HK-2 (cell line): ENCODE data around the gene PPM1K.

Source experiments
- DNase-seq: peaks from one replicate; pipeline ENCODE4 v3.0.0-alpha.2; 2018; ENCODE audit not compliant: unreplicated experiment

The PPM1K gene

DNA sequence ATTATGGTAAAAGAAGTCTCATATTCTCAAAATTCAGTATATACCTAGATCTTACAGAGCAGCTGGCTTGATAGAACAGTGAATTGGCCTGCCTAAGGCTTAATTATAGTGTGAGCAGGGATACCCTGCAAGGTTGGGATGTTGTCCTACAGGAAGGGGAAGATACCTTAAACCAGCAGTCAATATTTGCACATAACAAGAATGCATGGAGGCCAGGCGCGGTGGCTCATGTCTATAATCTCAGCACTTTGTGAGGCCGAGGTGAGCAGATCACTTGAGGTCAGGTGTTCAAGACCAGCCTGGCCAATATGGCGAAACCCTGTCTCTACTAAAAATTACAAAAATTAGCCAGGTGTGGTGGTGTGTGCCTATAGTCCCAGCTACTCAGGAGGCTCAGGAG lies 67.2 kb downstream of the PPM1K start:
- no peak for DNase-seq

DNA sequence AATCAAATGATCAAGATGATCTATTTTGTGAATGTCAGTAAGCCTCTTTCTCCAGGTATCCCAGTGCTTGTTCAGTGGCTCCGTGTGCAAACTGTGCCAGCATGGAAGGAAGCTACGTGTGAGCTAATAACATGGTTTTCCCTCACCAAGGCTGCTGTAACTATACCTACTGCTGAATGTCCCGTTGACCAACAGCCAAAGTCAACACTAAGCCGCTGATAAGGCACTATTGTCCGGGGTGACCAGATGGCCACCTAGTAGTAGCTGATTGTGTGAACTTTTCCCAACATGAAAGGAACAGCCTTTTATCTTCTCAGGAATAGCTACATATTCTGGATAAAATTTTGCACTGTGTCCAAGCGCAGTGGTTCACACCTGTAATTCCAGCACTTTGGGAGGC lies 68.0 kb downstream of the PPM1K start:
- DNase-seq, result no peak

DNA sequence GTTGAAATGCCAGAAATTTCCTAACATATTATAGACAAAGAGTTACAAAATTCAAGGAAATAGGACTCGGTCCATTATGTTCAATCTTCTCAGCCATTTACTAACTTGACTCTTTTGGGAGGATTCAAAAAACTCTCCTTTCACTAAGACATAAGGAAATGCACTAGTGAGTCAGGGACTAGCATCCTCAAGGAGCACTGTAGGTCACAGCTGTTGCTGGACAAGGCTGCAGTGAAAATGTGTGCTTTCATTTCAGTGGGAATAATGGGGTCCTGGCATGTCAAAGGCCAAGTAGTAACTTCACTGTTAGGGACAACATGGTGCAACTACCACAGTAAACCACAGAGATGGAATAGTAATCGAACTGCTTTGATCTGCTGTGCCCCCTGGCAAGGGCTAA lies 69.0 kb downstream of the PPM1K start:
- DNase-seq, result no peak

DNA sequence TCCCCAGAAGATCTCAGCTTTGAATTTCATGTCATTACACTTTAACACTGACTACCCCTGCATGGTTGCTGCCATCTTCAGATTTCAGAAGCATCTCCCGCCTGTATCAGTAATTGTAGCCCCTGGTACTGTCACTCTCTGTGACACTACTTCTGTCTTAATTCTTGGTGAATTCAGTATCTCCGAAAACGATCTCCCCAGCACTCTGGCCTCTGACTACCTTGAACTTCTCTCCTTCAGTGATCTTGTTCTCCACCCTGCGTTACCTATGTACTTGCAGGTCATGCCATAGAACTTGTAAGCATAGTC lies 72.2 kb downstream of the PPM1K start:
- DNase-seq, result no peak

GRCh38 chr4:88211473-88212252 lies 72.7 kb downstream of the PPM1K start:
- peak; percentile 13 for DNase-seq

DNA sequence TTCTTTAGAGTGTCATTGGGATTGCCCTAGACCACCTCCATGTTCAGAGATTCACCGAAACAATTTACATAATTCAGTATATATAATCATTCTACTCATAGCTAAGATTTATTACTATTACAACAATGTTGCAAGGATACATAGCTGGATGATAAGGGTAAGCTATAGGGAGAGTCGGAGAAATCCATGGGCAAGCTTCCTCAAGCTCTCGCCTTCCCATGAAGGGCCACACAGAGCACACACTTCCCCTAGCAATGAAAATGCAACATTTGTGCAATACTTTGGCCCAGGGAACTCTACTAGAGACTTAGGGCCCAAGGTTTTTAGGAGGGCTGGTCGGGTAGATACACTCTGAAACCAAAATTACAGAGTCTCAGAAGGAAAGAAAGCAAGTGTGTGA lies 76.2 kb downstream of the PPM1K start:
- DNase-seq, result no peak
